ENCODE data around the gene SLC49A4. TPM values are rescaled to one million over a fixed set of nuclear protein-coding genes. Genes with fewer than 3 reads are reported as not detected.

Gene SLC49A4
- total RNA-seq, 6 donors from 2014 or later = 13.9 to 22.8 (median 20.7) TPM

GRCh38 chr3:122917412-122917811, 122.5 kb downstream of the SLC49A4 start:
- WGBS, 2 donors = 87 to 90% methylated on average over 4 of the region's 4 CpGs
- H3K36me3 ChIP-seq = no peaks in the 10 kb centered on the region
- peaks cover 6 to 19% (median 7%) of the 10 kb centered on the region in 4 donors for H3K4me1 ChIP-seq
- no peak overlapping the region for H3K4me3 ChIP-seq
- no peaks in the 10 kb centered on the region for H3K9me3 ChIP-seq
- peaks cover 0 to 16% (median 7%) of the 10 kb centered on the region in 4 donors for H3K27me3 ChIP-seq
- ATAC-seq (ENCODE audit: low FRiP score in 2 of 2) (no peak), DNase-seq (no peak)
- H3K27ac ChIP-seq = no peak overlapping the region
- TF ChIP-seq CTCF (IDR thresholded peaks at IDR 0.05) (no peak), POLR2AphosphoS5 (IDR thresholded peaks at IDR 0.05) (no peak), EP300 (IDR thresholded peaks at IDR 0.05) (no peak), POLR2A (IDR thresholded peaks at IDR 0.05) (no peak)

GRCh38 chr3:122918576-122919290, 123.9 kb downstream of the SLC49A4 start:
- TF ChIP-seq EP300 (IDR thresholded peaks at IDR 0.05) (no peak), POLR2AphosphoS5 (IDR thresholded peaks at IDR 0.05) (no peak), CTCF (IDR thresholded peaks at IDR 0.05) (no peak), POLR2A (IDR thresholded peaks at IDR 0.05) (no peak)
- H3K27me3 ChIP-seq = peaks cover 0 to 14% (median 4%) of the 10 kb centered on the region in 4 donors
- no peaks in the 10 kb centered on the region for H3K9me3 ChIP-seq
- peaks cover 6 to 11% (median 7%) of the 10 kb centered on the region in 4 donors for H3K4me1 ChIP-seq
- no peak overlapping the region for H3K27ac ChIP-seq
- WGBS, 2 donors = 49 to 54% methylated on average over 5 of the region's 5 CpGs
- ATAC-seq (ENCODE audit: low FRiP score in 2 of 2) (no peak), DNase-seq (peak in 1 of 2 donors; percentile 19)
- H3K4me3 ChIP-seq = no peak overlapping the region
- no peaks in the 10 kb centered on the region for H3K36me3 ChIP-seq

GRCh38 chr3:122919291-122919610, 124.4 kb downstream of the SLC49A4 start:
- ATAC-seq (ENCODE audit: low FRiP score in 2 of 2) = no peak
- H3K36me3 ChIP-seq = no peaks in the 10 kb centered on the region
- TF ChIP-seq EP300 (IDR thresholded peaks at IDR 0.05) = no peak
- no peak for TF ChIP-seq CTCF (IDR thresholded peaks at IDR 0.05)
- TF ChIP-seq POLR2AphosphoS5 (IDR thresholded peaks at IDR 0.05) = no peak
- no peak for TF ChIP-seq POLR2A (IDR thresholded peaks at IDR 0.05)
- peak in 1 of 2 donors; percentile 6 for DNase-seq
- H3K27ac ChIP-seq = no peak overlapping the region
- no peaks in the 10 kb centered on the region for H3K9me3 ChIP-seq
- no peak overlapping the region for H3K4me3 ChIP-seq
- peaks cover 0 to 14% (median 4%) of the 10 kb centered on the region in 4 donors for H3K27me3 ChIP-seq
- 71 to 89% methylated on average over 3 of the region's 3 CpGs for WGBS, 2 donors
- H3K4me1 ChIP-seq = peaks cover 6 to 11% (median 7%) of the 10 kb centered on the region in 4 donors

- WGBS, 2 donors = 86 to 91% methylated on average over 4 to 6 of the region's 6 CpGs
These were observed 126.1 kb downstream of the SLC49A4 start for GRCh38 chr3:122920986-122921385.

GRCh38 chr3:122921791-122922651, 127.2 kb downstream of the SLC49A4 start:
- Histone ChIP-seq H3K9me3 (no peaks in the 10 kb centered on the region), H3K4me3 (peak overlapping the region in 2 of 4 donors; percentile 7 to 30), H3K4me1 (peaks cover 6 to 11% (median 7%) of the 10 kb centered on the region in 4 donors), H3K36me3 (no peaks in the 10 kb centered on the region), H3K27ac (no peak overlapping the region), H3K27me3 (peaks cover 0 to 14% (median 4%) of the 10 kb centered on the region in 4 donors)
- DNase-seq (peak; percentile 20 to 87), ATAC-seq (ENCODE audit: low FRiP score in 2 of 2) (peak in 1 of 2 donors; percentile 47)
- WGBS, 2 donors = 24 to 25% methylated on average over 8 to 17 of the region's 68 CpGs
- TF ChIP-seq POLR2AphosphoS5 (IDR thresholded peaks at IDR 0.05) = no peak
- TF ChIP-seq POLR2A (IDR thresholded peaks at IDR 0.05) = no peak
- TF ChIP-seq CTCF (IDR thresholded peaks at IDR 0.05) = peak in 2 of 6 experiments; percentile 15 to 17
- TF ChIP-seq EP300 (IDR thresholded peaks at IDR 0.05) = no peak

More at GRCh38 chr3:122920986-122921385, 126.1 kb downstream of the SLC49A4 start:
- Histone ChIP-seq H3K36me3 (no peaks in the 10 kb centered on the region), H3K9me3 (no peaks in the 10 kb centered on the region), H3K4me1 (peaks cover 6 to 11% (median 7%) of the 10 kb centered on the region in 4 donors), H3K27ac (no peak overlapping the region), H3K4me3 (no peak overlapping the region), H3K27me3 (peaks cover 0 to 14% (median 4%) of the 10 kb centered on the region in 4 donors)
- TF ChIP-seq EP300 (IDR thresholded peaks at IDR 0.05) (no peak), POLR2AphosphoS5 (IDR thresholded peaks at IDR 0.05) (no peak)
- DNase-seq (no peak), ATAC-seq (ENCODE audit: low FRiP score in 2 of 2) (no peak)

Measured in upper lobe of left lung (tissue), 6 donors.